ENCODE results near the gene GJB6. TPM values are rescaled to one million over a fixed set of nuclear protein-coding genes. Genes with fewer than 3 reads are reported as not detected.

Gene GJB6
- total and polyA plus RNA-seq, 2 donors (not counting 3 experiments of a cell fraction or from before 2014, with no cell fraction given), result not detected

DNA sequence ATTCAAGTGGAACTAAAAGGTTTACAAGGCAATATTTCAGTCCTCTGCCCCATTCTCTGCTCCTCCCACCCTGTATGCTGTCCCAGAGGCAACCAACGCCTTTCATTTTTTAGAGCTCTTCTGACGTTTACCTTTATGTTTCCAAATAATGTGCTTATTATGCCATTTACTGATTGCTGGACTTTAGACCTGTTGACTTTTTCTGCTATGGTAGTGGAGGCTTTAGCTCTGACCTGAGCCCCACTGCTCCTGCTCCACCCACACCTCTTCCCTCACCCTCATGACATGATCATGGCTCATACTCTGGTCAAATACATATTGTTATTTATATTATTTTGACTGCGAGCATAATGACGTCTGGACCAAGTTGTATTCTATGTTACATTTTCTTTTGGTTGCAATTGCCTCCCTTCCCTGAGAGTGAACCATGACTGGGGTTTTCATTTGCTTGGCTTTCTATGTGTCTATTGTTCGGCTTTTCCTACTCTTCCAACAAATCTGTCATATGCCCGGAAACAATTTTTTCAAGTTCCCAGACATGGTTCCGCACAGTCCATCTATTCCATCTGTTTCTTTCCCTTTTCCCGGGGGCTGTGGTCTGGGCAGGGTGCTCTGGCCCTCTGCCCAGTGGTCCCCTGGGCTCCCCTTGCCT, 31.4 kb upstream of the GJB6 start:
- no peak overlapping the region for H3K27ac ChIP-seq (ENCODE audit: insufficient read depth, low read depth, low read length)
- no peaks in the 10 kb centered on the region for H3K9me3 ChIP-seq (replicated peaks; ENCODE audit: control insufficient read depth, insufficient read depth, low read length)
- no peaks in the 10 kb centered on the region for H3K79me2 ChIP-seq (ENCODE audit: control insufficient read depth, insufficient read depth, low read length)
- BruUV-seq (replicated peaks), result no TSS peak
- H3K9ac ChIP-seq (replicated peaks; ENCODE audit: extremely low read depth, insufficient read depth, low read length), result no peak overlapping the region
- H3K4me1 ChIP-seq (ENCODE audit: control insufficient read depth, extremely low read depth, insufficient read depth, low read length), result no peaks in the 10 kb centered on the region
- H3K4me2 ChIP-seq (ENCODE audit: insufficient read depth, low read length), result no peak overlapping the region
- no peak overlapping the region for H3K4me3 ChIP-seq (replicated peaks in 1 of 3; ENCODE audit: insufficient read depth in 1 of 3, low read depth in 1 of 3, low read length in 3 of 3)
- TF ChIP-seq GATA2 (IDR thresholded peaks at IDR 0.05; ENCODE audit: insufficient read depth, insufficient read length, low read depth, low read length) (no peak), FOS (IDR thresholded peaks at IDR 0.05; ENCODE audit: borderline replicate concordance, insufficient read depth, low read length) (no peak), EZH2 (IDR thresholded peaks at IDR 0.05; ENCODE audit: borderline replicate concordance, low read depth, low read length, severe bottlenecking) (no peak), POLR2AphosphoS5 (IDR thresholded peaks at IDR 0.05; ENCODE audit: insufficient read depth, low read depth, low read length) (no peak), JUN (IDR thresholded peaks at IDR 0.05; ENCODE audit: borderline replicate concordance, insufficient read depth, insufficient read length, low read depth) (no peak), MYC (IDR thresholded peaks at IDR 0.05; ENCODE audit: low read depth, low read length) (no peak), POLR2A (IDR thresholded peaks at IDR 0.05; ENCODE audit: low read depth, low read length) (no peak)
- TF ChIP-seq, protein P1, sequence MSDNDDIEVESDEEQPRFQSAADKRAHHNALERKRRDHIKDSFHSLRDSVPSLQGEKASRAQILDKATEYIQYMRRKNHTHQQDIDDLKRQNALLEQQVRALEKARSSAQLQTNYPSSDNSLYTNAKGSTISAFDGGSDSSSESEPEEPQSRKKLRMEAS (IDR thresholded peaks at IDR 0.05; ENCODE audit: insufficient read depth, insufficient read length), result no peak
- TF ChIP-seq, protein P2, sequence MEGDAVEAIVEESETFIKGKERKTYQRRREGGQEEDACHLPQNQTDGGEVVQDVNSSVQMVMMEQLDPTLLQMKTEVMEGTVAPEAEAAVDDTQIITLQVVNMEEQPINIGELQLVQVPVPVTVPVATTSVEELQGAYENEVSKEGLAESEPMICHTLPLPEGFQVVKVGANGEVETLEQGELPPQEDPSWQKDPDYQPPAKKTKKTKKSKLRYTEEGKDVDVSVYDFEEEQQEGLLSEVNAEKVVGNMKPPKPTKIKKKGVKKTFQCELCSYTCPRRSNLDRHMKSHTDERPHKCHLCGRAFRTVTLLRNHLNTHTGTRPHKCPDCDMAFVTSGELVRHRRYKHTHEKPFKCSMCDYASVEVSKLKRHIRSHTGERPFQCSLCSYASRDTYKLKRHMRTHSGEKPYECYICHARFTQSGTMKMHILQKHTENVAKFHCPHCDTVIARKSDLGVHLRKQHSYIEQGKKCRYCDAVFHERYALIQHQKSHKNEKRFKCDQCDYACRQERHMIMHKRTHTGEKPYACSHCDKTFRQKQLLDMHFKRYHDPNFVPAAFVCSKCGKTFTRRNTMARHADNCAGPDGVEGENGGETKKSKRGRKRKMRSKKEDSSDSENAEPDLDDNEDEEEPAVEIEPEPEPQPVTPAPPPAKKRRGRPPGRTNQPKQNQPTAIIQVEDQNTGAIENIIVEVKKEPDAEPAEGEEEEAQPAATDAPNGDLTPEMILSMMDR (IDR thresholded peaks at IDR 0.05; ENCODE audit: extremely low read depth in 1 of 2, insufficient read depth in 1 of 2, low read depth in 1 of 2, low read length in 2 of 2), result no peak
- FAIRE-seq (no peak), DNase-seq (ENCODE audit: low read depth, low spot score) (no peak)
- H3K9me1 ChIP-seq (replicated peaks; ENCODE audit: control insufficient read depth, extremely low read depth, insufficient read depth, low read length), result no peaks in the 10 kb centered on the region
- H3K36me3 ChIP-seq (ENCODE audit: control insufficient read depth in 2 of 2, extremely low read depth in 1 of 2, insufficient read depth in 2 of 2, low read length in 2 of 2), result no peaks in the 10 kb centered on the region
- ChIA-PET POLR2A (no interaction called here), CTCF (no interaction called here)
- intact Hi-C loops (cut with micrococcal nuclease) (no loop called here), dilution Hi-C loops (cut with MboI; ENCODE audit: extremely low pct_ligation_motif_present, low sequenced_read_pairs) (no loop called here)
- H2AFZ ChIP-seq (ENCODE audit: low read depth, low read length), result no peak overlapping the region
- no peaks in the 10 kb centered on the region for H4K20me1 ChIP-seq (replicated peaks; ENCODE audit: control insufficient read depth, extremely low read depth, insufficient read depth, low read length)
- no peaks in the 10 kb centered on the region for H3K27me3 ChIP-seq (ENCODE audit: control insufficient read depth in 2 of 2, insufficient read depth in 2 of 2, low read length in 2 of 2)
